Urothelium cell line (cell line): ENCODE data around the gene EFCAB12.
"Not testable (repeated sequence)": the region's sequence is repeated elsewhere in the genome, so short reads cannot be mapped to it uniquely, and the experiment has no call there.

ENCODE experiments used
- DNase-seq: peaks from one replicate; pipeline ENCODE4 v3.0.0; 2011; ENCODE audit warnings: low spot score, mixed read lengths
- FAIRE-seq: peaks from 2 replicates; lab custom pipeline; 2011; peaks lifted over from hg19 to GRCh38; lab: Jason Lieb, UNC

Gene EFCAB12

GRCh38 chr3:129399145-129399894 is 29.1 kb downstream of the EFCAB12 start:
- DNase-seq: peak; percentile 89
- no peak for FAIRE-seq

- DNase-seq: no peak
Measured at GRCh38 chr3:129398803-129399144, 29.7 kb downstream of the EFCAB12 start.

GRCh38 chr3:129393760-129394564 is 34.5 kb downstream of the EFCAB12 start:
- FAIRE-seq, DNase-seq: not testable (repeated sequence)

More at GRCh38 chr3:129398803-129399144, 29.7 kb downstream of the EFCAB12 start:
- FAIRE-seq: no peak

- DNase-seq (no peak), FAIRE-seq (no peak)
Measured at GRCh38 chr3:129393271-129393670, 35.2 kb downstream of the EFCAB12 start.

GRCh38 chr3:129392106-129392887 is 36.1 kb downstream of the EFCAB12 start:
- FAIRE-seq, DNase-seq: not testable (repeated sequence)

GRCh38 chr3:129391583-129391982 is 36.9 kb downstream of the EFCAB12 start:
- not testable (repeated sequence) for DNase-seq, FAIRE-seq

GRCh38 chr3:129389572-129389937 is 38.9 kb downstream of the EFCAB12 start:
- FAIRE-seq: no peak
- no peak for DNase-seq

GRCh38 chr3:129388791-129389571 is 39.5 kb downstream of the EFCAB12 start:
- not testable (repeated sequence) for DNase-seq, FAIRE-seq

- DNase-seq: no peak
- no peak for FAIRE-seq
Measured at GRCh38 chr3:129387487-129387886, 40.9 kb downstream of the EFCAB12 start.

- FAIRE-seq (no peak), DNase-seq (no peak)
Measured at GRCh38 chr3:129386984-129387383, 41.5 kb downstream of the EFCAB12 start.

- DNase-seq, FAIRE-seq: not testable (repeated sequence)
Measured at GRCh38 chr3:129385507-129385906, 42.9 kb downstream of the EFCAB12 start.

GRCh38 chr3:129384594-129385323 is 43.7 kb downstream of the EFCAB12 start:
- DNase-seq (no peak), FAIRE-seq (no peak)

- not testable (repeated sequence) for DNase-seq, FAIRE-seq
Measured at GRCh38 chr3:129384103-129384502, 44.3 kb downstream of the EFCAB12 start.

- FAIRE-seq (no peak), DNase-seq (peak; percentile 81)
Measured at GRCh38 chr3:129383292-129383860, 45.1 kb downstream of the EFCAB12 start.

- no peak for FAIRE-seq
- DNase-seq: no peak
Measured at GRCh38 chr3:129382366-129382765, 46.1 kb downstream of the EFCAB12 start.

GRCh38 chr3:129379582-129380358 is 48.7 kb downstream of the EFCAB12 start:
- no peak for DNase-seq
- no peak for FAIRE-seq

- FAIRE-seq (no peak), DNase-seq (no peak)
Measured at GRCh38 chr3:129378949-129379348, 49.5 kb downstream of the EFCAB12 start.

GRCh38 chr3:129377615-129378014 is 50.8 kb downstream of the EFCAB12 start:
- DNase-seq: no peak
- FAIRE-seq: no peak

- DNase-seq (no peak), FAIRE-seq (no peak)
Measured at GRCh38 chr3:129375099-129375498, 53.3 kb downstream of the EFCAB12 start.
